SU-DHL-6 (cell line): Measurements from ENCODE around the gene KRT84.

Experiments used
- H2AFZ ChIP-seq: fragments of 200-600 bp; sonication (generic); 2 replicates; pipeline ENCODE4 v1.6.1; 2014; ENCODE audit warnings: low read depth, mild to moderate bottlenecking, moderate library complexity, mixed read lengths, antibody characterized with exemption, low read length; ENCODE audit not compliant: severe bottlenecking
- H3F3A ChIP-seq: fragments of 200-600 bp; shearing (Covaris generic); 2 replicates; pipeline ENCODE4 v1.6.0; 2016; ENCODE audit warnings: antibody characterized with exemption, mild to moderate bottlenecking; ENCODE audit not compliant: insufficient read depth
- H3K27ac ChIP-seq: fragments of 200-600 bp; sonication (generic); 2 replicates; pipeline ENCODE4 v1.5.1; 2016; ENCODE audit warnings: low read depth, mild to moderate bottlenecking, low read length, moderate library complexity, mixed read lengths
- H3K27me3 ChIP-seq: fragments of 200-600 bp; sonication (generic), shearing (Covaris generic); 2 replicates; pipeline ENCODE4 v1.6.0; 2014; ENCODE audit warnings: mild to moderate bottlenecking, low read length
- H3K36me3 ChIP-seq: fragments of 200-600 bp; sonication (generic); 2 replicates; pipeline ENCODE4 v1.6.1; 2014; ENCODE audit warnings: mild to moderate bottlenecking, low read length, mixed read lengths
- H3K4me2 ChIP-seq: fragments of 300-600, 200-600 bp; shearing (Covaris generic), sonication (generic); 2 replicates; pipeline ENCODE4 v1.6.0; 2014; ENCODE audit warnings: low read length, low read depth, mild to moderate bottlenecking; ENCODE audit not compliant: poor library complexity, severe bottlenecking
- H3K4me3 ChIP-seq: fragments of 200-600 bp; sonication (generic); 2 replicates; pipeline ENCODE4 v1.5.1; 2014; ENCODE audit warnings: antibody characterized with exemption, low read length, mild to moderate bottlenecking, mixed read lengths; ENCODE audit not compliant: insufficient read depth, poor library complexity, severe bottlenecking
- H3K79me2 ChIP-seq: fragments of 200-600 bp; sonication (generic); 2 replicates; pipeline ENCODE4 v1.6.1; 2014; ENCODE audit warnings: mild to moderate bottlenecking, low read length, moderate library complexity; ENCODE audit not compliant: insufficient read depth
- H3K9ac ChIP-seq: fragments of 200-600 bp; sonication (generic); 2 replicates; pipeline ENCODE4 v1.7.0; 2014; ENCODE audit warnings: mild to moderate bottlenecking, low read length
- H3K9me2 ChIP-seq: fragments of 200-600 bp; sonication (generic); replicated peaks from 2 replicates; pipeline ENCODE4 v1.6.1; 2014; ENCODE audit warnings: low read length; ENCODE audit not compliant: insufficient read depth
- H3K9me3 ChIP-seq: fragments of 200-600 bp; sonication (generic); 2 replicates; pipeline ENCODE4 v1.6.1; 2014; ENCODE audit warnings: low read length, mixed read lengths; ENCODE audit not compliant: insufficient read depth
- H4K20me1 ChIP-seq: fragments of 200-600 bp; sonication (generic); 2 replicates; pipeline ENCODE4 v1.6.1; 2014; ENCODE audit warnings: low read depth, mild to moderate bottlenecking, antibody characterized with exemption, low read length, moderate library complexity, mixed read lengths
- EZH2phosphoT487 ChIP-seq: fragments of 200-600 bp; sonication (generic), shearing (Covaris generic); conservative IDR thresholded peaks from 2 replicates; pipeline ENCODE4 v1.6.1; 2018; ENCODE audit warnings: mild to moderate bottlenecking, antibody characterized with exemption, low read length, moderate library complexity, mixed read lengths
- TF ChIP-seq, protein P1 (sequence below): fragments of 200-600 bp; sonication (generic); IDR thresholded peaks from one replicate; pipeline ENCODE4 v1.5.1; 2017; ENCODE audit warnings: antibody characterized with exemption, mild to moderate bottlenecking, low read length, moderate library complexity; ENCODE audit not compliant: insufficient read depth, poor library complexity, severe bottlenecking

The KRT84 gene

DNA sequence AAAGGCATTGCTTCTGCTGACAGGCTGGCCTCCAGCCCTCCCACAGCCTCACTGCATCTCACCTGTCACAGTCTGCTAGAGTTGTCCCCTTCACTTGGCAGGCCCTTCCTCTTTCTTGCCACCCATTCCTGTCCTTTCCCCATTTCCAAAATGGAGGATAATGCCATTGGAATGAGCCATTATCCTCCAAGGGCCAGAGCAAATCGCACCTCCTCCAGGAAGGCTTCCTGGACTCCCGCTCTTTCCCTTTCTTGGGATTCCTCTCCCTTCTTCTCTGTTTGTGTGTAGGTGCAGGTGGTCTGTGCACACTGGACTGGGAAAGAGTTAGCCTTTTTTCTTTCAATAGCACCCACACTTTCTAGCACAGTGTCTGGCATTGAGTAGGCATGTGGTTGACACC is 16.9 kb upstream of the KRT84 start:
- Histone ChIP-seq H3K36me3 (no peaks in the 10 kb centered on the region), H4K20me1 (no peaks in the 10 kb centered on the region), H3F3A (no peaks in the 10 kb centered on the region), H2AFZ (no peak overlapping the region), H3K4me2 (no peak overlapping the region), H3K9me2 (no peaks in the 10 kb centered on the region), H3K27ac (no peak overlapping the region), H3K27me3 (no peaks in the 10 kb centered on the region), H3K4me3 (no peak overlapping the region), H3K79me2 (no peaks in the 10 kb centered on the region), H3K9me3 (no peaks in the 10 kb centered on the region), H3K9ac (no peak overlapping the region)
- TF ChIP-seq, protein P1, sequence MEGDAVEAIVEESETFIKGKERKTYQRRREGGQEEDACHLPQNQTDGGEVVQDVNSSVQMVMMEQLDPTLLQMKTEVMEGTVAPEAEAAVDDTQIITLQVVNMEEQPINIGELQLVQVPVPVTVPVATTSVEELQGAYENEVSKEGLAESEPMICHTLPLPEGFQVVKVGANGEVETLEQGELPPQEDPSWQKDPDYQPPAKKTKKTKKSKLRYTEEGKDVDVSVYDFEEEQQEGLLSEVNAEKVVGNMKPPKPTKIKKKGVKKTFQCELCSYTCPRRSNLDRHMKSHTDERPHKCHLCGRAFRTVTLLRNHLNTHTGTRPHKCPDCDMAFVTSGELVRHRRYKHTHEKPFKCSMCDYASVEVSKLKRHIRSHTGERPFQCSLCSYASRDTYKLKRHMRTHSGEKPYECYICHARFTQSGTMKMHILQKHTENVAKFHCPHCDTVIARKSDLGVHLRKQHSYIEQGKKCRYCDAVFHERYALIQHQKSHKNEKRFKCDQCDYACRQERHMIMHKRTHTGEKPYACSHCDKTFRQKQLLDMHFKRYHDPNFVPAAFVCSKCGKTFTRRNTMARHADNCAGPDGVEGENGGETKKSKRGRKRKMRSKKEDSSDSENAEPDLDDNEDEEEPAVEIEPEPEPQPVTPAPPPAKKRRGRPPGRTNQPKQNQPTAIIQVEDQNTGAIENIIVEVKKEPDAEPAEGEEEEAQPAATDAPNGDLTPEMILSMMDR = no peak
- no peak for TF ChIP-seq EZH2phosphoT487

DNA sequence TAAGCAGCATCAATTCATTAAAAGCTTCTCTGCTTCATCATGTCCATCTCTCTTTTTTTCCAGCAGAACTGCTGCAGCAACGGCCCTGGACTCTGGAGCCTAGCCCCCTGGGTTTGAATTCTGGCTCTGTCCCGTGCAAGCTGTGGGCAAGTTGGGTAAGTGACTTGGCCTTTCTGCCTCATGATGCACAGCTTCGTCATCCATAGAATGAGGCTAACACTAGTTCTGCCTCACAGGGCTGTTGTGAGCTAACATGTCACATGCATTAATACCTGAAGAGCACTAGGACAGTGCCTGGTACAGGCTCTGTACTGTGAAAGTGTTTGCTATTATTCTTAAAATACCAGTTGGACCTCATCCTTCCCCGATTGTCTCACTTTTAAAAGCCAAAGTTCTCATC is 16.5 kb upstream of the KRT84 start:
- no peaks in the 10 kb centered on the region for H3K9me3 ChIP-seq
- H2AFZ ChIP-seq = no peak overlapping the region
- no peak overlapping the region for H3K27ac ChIP-seq
- no peaks in the 10 kb centered on the region for H4K20me1 ChIP-seq
- H3K4me2 ChIP-seq = no peak overlapping the region
- H3K36me3 ChIP-seq = no peaks in the 10 kb centered on the region
- H3K9me2 ChIP-seq = no peaks in the 10 kb centered on the region
- no peak for TF ChIP-seq EZH2phosphoT487
- TF ChIP-seq, protein P1 = no peak
- H3K9ac ChIP-seq = no peak overlapping the region
- H3K27me3 ChIP-seq = no peaks in the 10 kb centered on the region
- H3K4me3 ChIP-seq = no peak overlapping the region
- no peaks in the 10 kb centered on the region for H3F3A ChIP-seq
- no peaks in the 10 kb centered on the region for H3K79me2 ChIP-seq

DNA sequence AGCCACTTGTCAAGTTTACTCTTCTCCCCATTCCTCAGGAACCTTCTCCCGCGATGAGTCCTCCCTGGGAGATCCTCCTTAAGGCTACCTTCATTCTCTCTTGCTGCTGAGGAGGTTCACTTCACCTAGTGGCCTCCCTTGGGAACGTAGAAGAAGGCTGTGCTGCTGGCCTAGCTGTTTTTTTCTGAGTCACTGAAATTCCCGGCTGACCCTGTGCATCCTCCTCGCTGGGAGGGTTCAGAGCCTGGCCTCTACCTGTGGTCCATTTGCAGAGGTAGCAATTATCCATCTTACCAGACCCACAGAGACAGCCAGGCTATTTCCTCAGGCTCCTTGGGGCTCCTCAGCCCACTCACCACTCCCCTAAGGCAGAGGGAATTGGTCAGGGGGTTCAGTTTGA is 16.1 kb upstream of the KRT84 start:
- H3K4me2 ChIP-seq = no peak overlapping the region
- no peaks in the 10 kb centered on the region for H3K27me3 ChIP-seq
- no peaks in the 10 kb centered on the region for H3K9me2 ChIP-seq
- no peak overlapping the region for H3K4me3 ChIP-seq
- no peak overlapping the region for H2AFZ ChIP-seq
- H4K20me1 ChIP-seq = no peaks in the 10 kb centered on the region
- H3K9ac ChIP-seq = no peak overlapping the region
- no peak for TF ChIP-seq EZH2phosphoT487
- TF ChIP-seq, protein P1 = no peak
- no peak overlapping the region for H3K27ac ChIP-seq
- H3K36me3 ChIP-seq = no peaks in the 10 kb centered on the region
- no peaks in the 10 kb centered on the region for H3K9me3 ChIP-seq
- no peaks in the 10 kb centered on the region for H3F3A ChIP-seq
- no peaks in the 10 kb centered on the region for H3K79me2 ChIP-seq

DNA sequence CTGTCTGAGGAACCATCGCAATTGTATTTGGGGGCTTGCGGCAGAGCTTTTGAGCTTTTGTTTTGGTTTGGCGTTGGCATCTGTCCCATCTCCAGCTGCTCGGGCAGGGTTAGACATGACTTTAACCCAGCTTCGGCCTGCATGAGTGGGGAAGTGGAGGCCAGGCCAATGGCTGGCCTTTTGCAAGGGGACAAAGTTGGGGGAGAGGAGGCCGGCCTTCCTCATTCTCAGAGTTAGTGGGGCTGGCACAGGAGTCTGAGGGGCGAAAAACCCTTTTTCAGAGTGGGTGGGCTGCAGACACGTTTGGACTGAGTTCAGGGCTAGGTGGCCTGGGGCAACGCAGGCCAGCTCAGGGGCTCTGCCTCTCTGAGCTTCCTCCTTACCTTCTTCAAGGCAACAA is 15.5 kb upstream of the KRT84 start:
- no peaks in the 10 kb centered on the region for H3F3A ChIP-seq
- H3K27me3 ChIP-seq = no peaks in the 10 kb centered on the region
- no peaks in the 10 kb centered on the region for H4K20me1 ChIP-seq
- no peaks in the 10 kb centered on the region for H3K36me3 ChIP-seq
- no peaks in the 10 kb centered on the region for H3K9me2 ChIP-seq
- H3K4me2 ChIP-seq = no peak overlapping the region
- H2AFZ ChIP-seq = no peak overlapping the region
- H3K27ac ChIP-seq = no peak overlapping the region
- H3K9ac ChIP-seq = no peak overlapping the region
- H3K79me2 ChIP-seq = no peaks in the 10 kb centered on the region
- H3K9me3 ChIP-seq = no peaks in the 10 kb centered on the region
- TF ChIP-seq, protein P1 = no peak
- H3K4me3 ChIP-seq = no peak overlapping the region
